GM13977 (cell line): ENCODE data around the gene MAP2K6.

Experiments used
- DNase-seq: peaks from one replicate; pipeline ENCODE4 v3.0.0; 2012; ENCODE audit warnings: low spot score
- CTCF ChIP-seq: IDR thresholded peaks from 2 replicates; pipeline ENCODE4 v1.5.1; 2012; ENCODE audit warnings: mild to moderate bottlenecking, control low read depth; ENCODE audit not compliant: insufficient read depth; ENCODE audit errors: extremely low read depth, missing control alignments
- in situ Hi-C: fragments of 300-500 bp; cut with MboI; formaldehyde crosslinking; loops from one replicate; pipeline ENCODE4 v1.12.0; 2022; ENCODE audit warnings: low sequenced_read_pairs, low pct_unique_long_range_greater_than_20kb, mixed read lengths, inconsistent platforms; ENCODE audit not compliant: unreplicated experiment

MAP2K6 gene

DNA sequence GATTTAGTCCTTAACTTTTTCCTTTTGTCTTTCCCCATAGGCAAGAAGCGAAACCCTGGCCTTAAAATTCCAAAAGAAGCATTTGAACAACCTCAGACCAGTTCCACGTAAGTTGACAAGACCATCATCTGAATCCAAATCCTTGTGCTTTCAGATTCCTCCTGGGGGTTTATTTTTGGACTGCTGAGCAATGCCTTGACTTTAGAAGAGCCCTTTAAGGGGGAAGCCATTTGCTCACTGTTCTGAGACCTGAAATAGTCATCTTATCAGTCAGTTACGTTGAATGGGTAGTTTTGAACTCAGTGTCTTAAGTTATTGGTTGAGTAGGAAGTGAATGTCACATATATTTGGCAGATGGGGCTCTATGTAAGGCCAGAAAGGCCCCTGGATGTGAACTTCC is 91.2 kb downstream of the MAP2K6 start:
- no peak for TF ChIP-seq CTCF
- in situ Hi-C loops, result loop anchor here (25.0 kb wide), 2 partner anchors 168 to 718 kb away; partner anchors contain the start of gene ABCA5
- no peak for DNase-seq

DNA sequence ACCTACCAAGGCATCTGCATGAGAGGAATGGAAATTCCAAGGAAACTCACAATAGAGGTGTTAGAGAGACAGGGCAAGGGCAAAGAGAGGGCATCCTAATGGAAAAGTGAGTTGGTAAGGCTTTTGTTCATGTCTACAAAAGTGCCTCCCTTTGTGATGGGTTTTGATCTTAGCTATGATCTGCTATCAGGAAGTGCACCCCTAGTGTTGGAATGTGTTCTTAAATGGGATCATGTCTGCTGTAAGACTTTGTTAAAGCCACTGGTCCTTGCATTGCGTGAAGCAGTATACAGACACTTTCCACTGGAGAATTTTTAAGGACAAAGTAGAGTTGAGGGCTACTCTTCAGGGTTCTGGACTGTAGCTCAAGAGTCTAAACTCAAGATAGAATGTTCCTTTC is 92.0 kb downstream of the MAP2K6 start:
- in situ Hi-C loops, result loop anchor here (25.0 kb wide), 2 partner anchors 169 to 719 kb away; partner anchors contain the start of gene ABCA5
- no peak for TF ChIP-seq CTCF

GRCh38 chr17:69508814-69509213 is 94.3 kb downstream of the MAP2K6 start:
- in situ Hi-C loops, result loop anchor here (25.0 kb wide), 2 partner anchors 172 to 722 kb away; partner anchors contain the start of gene ABCA5
- no peak for TF ChIP-seq CTCF
- no peak for DNase-seq

More for the DNA sequence above, 92.0 kb downstream of the MAP2K6 start:
- DNase-seq, result no peak

GRCh38 chr17:69511250-69511649 is 96.8 kb downstream of the MAP2K6 start:
- no peak for DNase-seq
- no peak for TF ChIP-seq CTCF
- in situ Hi-C loops, result loop anchor here (25.0 kb wide), 2 partner anchors 174 to 724 kb away; partner anchors contain the start of gene ABCA5

GRCh38 chr17:69512946-69513345 is 98.4 kb downstream of the MAP2K6 start:
- TF ChIP-seq CTCF, result no peak
- in situ Hi-C loops, result loop anchor here (25.0 kb wide), 2 partner anchors 176 to 726 kb away; partner anchors contain the start of gene ABCA5
- no peak for DNase-seq

DNA sequence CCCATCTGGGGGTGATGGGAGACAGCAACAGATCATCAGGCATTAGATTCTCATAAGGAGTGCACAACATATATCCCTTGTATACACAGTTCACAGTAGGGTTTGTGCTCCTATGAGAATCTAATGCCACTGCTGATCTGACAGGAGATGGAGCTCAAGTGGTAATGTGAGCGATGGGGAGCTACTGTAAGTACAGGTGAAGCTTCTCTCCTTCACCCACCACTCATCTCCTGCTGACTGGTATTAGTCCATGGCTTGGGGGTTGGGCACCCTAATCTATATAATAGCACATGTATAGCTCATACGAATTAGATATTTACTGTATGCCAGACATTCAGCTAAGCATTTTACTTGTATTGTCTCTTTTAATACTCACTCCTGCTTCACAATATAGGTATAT is 101.7 kb downstream of the MAP2K6 start:
- in situ Hi-C loops, result loop anchor here (25.0 kb wide), 2 partner anchors 179 to 729 kb away; partner anchors contain the start of gene ABCA5
- no peak for DNase-seq
- TF ChIP-seq CTCF, result no peak

- TF ChIP-seq CTCF, result no peak
- peak; percentile 24 for DNase-seq
- in situ Hi-C loops, result loop anchor here (25.0 kb wide), 2 partner anchors 180 to 730 kb away; partner anchors contain the start of gene ABCA5
Observed at GRCh38 chr17:69516911-69517310, 102.4 kb downstream of the MAP2K6 start.
